Hematopoietic multipotent progenitor cell treated with erythropoietin and hydrocortisone succinate and interleukin-3 and kit ligand, for 8 days (in vitro differentiated cells): Measurements from ENCODE around the gene HMGA1.
"Not testable (repeated sequence)": the region's sequence is repeated elsewhere in the genome, so short reads cannot be mapped to it uniquely, and the experiment has no call there.

Experiments
- DNase-seq: peaks from one replicate; pipeline ENCODE4 v3.0.0-alpha.2; 2015

The HMGA1 gene

DNA sequence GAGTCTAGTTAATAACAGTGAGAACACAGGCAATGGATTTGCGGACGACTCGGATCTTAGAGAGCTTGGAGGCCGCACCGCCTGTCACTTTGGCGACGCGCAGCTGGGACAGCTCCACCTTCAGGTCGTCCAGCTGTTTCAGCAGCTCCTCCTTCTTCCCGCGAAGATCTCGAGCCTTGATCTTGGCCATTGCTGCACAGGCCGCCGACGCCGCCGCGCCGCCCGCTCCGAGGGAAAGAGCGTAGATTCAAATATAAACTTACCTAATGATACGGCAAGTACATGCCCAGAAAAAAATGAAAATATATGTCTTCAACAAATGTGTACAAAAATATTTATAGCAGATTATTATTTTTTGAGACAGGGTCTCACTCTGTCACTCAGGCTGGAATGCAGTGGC, 26.8 kb downstream of the HMGA1 start:
- not testable (repeated sequence) for DNase-seq

DNA sequence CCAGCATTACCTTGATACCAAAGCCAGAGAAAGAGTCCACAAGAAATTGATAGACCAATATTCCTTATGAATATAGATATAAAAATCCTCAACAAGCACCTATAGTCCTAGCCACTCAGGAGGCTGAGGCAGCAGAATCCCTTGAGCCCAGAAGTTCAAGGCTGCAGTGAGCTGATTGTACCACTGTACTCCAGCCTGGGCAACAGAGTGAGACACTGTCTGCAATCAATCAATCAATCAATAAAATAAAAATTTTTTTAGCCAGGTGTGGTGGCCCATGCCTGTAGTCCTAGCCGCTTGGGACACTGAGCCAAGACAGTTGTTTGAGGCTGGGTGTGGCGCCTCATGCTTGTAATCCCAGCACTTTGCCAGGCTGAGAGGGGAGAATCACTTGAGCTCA, 31.1 kb downstream of the HMGA1 start:
- no peak for DNase-seq

DNA sequence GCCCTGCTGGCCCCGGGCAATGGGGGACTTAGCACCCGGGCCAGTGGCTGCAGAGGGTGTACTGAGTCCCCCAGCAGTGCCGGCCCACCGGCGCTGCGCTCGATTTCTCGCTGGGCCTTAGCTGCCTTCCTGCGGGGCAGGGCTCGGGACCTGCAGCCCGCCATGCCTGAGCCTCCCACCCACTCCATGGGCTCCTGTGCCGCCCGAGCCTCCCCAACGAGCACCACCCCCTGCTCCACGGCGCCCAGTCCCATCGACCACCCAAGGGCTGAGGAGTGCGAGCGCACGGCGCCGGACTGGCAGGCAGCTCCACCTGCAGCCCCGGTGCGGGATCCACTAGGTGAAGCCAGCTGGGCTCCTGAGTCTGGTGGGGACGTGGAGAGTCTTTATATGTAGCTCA, 32.5 kb downstream of the HMGA1 start:
- not testable (repeated sequence) for DNase-seq

DNA sequence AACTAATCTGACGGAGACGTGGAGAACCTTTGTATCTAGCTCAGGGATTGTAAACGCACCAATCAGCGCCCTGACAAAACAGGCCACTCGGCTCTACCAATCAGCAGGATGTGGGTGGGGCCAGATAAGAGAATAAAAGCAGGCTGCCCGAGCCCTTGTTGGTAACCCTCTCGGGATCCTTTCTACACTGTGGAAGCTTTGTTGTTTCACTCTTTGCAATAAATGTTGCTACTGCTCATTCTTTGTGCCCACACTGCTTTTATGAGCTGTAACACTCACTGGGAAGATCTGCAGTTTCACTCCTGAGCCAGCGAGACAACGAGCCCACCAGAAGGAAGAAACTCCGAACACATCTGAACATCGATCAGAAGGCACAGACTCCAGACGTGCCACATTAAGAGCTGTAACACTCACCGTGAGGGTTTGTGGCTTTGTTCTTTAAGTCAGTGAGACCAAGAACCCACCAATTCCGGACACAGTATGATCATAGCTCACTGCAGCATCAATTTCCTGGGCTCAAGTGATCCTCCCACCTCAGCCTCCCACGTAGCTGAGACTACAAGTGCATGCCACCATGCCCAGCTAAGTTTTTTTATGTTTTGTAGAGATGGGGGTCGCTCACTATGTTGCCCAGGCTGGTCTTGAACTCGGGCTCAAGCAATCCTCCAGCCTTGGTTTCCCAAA, 33.1 kb downstream of the HMGA1 start:
- not testable (repeated sequence) for DNase-seq

DNA sequence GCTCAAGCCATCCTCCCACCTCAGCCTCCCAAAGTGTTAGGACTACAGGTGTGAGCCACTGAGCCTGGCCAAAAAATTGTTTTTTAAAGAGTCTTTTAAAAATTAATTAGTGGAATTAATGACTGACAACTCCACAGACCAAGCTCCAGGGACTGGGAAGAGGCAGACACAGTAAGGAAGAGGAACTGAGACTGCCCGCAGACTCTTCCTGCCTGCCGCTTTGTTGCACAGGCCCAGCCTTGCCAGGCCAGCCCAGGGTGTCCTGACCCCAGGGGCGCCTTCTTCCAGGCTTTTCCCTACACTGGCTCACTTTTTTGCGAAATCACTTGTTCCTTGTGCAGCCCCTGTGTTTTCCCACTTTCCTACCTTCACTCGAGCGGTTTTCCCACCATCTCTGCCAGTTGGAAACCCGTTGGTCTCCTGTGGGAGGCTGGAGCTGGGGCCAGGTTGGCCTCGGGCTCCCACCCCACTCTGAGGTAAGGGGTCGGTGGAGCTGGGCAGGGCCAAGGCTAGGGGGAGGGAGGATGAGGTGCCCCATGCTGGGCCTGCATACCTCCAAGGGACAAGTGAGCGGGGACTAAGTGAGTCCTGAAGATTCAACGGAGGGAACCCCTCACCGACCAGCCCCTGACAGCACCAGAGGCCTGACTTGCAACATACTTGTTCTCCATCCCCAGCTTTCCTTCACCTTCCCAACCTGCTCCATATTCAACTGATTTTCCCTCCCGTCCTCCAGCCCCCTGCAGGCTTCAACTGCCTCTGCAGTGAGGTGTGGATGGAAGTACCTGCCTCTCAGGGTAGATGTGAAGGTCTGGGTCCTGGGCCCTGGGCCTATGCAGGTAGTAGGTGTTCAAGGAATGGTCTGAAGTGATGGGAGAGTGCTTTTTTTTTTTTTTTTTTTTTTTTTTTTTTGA, 35.6 kb downstream of the HMGA1 start:
- DNase-seq = no peak

DNA sequence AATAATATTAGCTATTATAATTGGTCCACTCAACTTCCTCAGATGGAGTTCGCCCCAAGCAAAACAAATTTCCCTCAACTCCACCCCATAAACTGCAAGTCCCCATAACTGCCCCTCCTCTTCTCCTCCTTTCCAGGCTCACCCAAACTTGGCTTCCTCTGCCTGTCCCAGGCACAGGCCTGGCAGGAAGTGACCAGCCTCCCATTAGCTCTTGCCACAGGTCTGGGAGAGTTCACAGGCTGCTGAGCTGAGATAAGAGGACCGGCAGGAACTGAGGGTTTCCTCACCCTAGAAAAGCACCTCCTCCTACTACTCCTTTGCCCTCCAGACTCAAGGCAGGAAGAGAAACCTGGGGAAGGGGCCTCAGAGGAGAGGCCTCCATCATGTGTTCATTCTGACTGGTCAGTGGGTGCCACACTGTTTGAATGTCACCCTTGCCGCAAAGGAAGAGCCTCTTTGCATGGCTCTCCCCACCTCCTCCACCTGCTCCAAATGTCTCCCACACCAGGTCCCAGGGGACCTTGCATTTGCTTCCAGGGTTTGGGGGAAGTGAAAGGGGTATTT, 36.7 kb downstream of the HMGA1 start:
- DNase-seq = peak; percentile 96

DNA sequence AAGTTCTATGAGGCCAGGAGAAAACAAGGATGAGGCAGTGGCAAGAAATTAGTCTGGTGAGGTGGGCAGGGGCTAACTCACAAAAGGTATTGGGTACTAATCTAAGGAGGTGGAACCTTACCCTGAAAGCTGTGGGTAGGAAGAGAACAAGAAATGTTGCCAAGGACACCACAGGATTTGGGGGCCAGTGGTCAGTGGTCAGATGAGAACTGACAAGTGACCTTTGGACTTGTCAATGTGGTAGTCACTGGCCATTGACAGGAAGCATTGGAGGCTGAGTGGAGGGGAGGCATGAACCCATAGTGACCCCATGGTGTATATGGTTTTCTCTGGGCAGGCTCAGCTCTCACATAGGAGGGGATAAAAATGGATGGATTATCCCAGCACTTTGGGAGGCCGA, 37.5 kb downstream of the HMGA1 start:
- no peak for DNase-seq

DNA sequence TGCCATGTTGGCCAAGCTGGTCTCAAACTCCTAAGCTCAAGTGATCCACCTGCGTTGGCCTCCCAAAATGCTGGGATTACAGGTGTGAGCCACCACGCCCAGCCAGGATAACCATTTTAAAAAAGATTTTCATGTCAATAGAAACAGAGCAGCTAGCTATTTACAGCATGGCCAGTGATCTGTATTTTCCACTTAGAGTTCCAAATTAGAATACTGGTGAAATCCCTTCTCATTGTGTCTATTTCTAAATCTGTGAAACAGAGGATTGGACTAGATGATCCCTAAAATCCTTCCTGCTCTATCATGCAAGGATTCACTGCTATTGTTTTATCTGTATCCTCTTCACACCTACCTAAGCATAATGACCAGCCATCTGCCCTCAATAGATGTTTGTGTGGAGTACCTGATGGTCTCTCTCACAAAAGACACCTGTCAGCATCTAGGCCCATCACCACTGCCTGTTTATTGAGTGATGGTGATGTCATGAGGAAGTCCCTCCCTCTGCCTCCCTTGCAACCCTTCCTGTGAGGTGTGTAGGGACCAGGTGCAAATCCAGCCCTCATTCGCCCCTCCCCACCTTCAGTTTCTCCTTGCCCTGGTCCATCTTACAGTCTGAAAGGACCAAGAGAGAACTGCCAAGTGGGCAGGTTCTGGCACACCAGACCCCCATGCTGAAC, 38.6 kb downstream of the HMGA1 start:
- DNase-seq = no peak

DNA sequence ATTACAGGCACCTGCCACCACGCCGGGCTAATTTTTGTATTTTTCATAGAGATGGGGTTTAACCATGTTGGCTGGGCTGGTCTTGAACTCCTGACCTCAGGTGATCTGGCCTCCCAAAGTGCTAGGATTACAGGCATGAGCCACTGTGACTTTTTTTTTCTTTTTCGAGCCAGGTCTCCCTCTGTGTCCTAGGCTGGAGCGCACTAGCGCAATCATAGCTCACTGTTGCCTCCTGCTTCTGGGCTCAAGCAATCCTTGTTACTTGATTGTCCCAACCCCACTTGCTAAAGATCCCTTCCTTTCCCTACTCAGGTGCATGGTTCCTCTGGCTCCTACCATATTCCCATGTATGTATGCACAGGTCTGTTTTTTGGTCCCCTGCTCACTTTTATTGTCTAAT, 39.5 kb downstream of the HMGA1 start:
- no peak for DNase-seq

DNA sequence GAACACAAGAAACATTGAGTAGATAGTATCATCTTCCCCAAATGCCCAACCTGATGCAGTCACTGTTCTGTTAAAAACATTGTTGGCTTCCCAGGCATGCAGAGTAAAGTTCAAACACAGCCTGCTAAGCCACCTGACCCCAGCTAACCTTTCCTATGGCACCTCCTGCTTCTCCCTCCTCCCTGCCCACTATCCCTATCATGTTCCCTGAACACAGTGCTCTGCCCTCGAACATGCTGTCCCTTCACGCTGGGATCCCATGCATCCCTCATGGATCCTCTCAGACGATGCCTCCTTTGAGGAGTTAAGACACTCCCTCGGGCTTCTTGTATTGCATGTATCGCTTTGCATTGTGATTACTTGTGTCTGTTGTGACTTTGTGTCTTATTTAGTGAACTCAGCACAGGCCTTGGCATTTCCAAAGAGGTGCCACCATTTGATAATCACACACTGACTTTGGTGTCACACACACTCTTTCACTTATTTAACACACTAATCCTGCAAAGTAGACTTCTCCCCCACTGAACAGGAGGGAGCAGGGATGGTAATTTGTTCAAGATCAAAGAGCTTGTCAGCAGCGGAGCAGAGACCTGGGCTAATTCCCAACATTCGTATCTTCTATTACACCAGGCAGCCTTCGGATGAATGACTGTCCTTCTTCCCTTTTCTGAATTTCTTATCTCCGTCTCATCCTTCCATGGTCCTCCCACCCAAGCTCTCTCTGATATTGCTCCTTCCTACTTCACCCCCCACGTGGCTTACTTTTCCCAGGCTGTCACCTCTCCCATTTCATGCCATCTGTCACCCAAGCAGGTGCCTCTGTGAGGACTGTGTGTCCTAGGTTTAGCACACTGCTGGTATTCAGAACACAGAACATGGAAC, 40.4 kb downstream of the HMGA1 start:
- no peak for DNase-seq

DNA sequence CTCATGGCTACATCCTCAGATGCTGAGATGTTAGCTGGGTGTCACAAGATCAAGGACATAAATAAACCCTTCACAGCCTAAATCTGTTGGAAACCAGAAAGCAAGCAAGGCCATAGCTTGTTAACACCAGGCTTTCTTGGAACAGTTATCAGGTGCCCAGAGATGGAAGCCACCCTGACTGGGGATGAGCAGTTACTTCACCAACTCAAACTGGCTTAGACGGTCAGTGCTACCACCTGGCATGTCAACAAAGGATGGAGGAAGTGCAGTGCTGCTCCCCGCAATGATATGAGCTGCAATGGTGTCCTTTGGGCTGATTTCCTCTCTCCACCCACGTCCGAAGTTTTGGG, 41.1 kb downstream of the HMGA1 start:
- no peak for DNase-seq

DNA sequence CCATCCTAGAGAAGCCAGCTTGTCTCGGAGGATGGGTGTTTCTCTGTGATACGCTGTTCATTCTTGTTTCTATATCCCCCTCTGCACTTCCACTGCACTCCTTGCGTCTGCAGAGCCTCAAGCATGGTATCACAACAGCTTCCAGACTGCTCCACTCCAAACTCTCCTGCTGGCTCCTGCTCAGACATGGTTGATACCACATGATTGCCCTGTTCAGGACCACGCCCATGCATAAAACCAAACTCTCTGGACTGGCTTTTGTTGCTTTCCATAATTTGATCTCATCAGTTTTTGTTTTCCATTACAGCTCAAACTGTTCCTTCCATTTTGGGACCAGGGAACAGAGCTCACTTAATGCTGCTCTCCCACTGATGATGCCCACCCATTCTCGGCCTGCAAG, 42.2 kb downstream of the HMGA1 start:
- no peak for DNase-seq

DNA sequence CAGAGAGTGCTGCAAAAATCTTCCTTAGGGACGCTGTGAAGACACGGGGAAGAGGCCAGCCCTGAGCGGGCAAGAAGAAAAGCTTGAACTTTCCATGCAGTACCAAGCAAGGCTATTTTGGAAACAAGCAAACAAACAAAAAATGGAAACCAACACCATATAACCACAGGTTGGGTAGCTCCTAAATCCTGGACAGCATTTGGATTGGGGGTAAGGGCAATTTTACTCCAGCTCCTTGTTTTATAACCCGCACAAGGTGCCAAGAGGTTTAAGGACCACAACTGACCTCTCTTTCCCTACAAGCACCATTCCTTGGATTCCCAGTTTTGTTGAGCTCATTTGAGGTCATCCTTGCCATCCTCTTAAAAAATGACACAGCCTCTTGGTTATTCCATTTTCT, 43.5 kb downstream of the HMGA1 start:
- no peak for DNase-seq

DNA sequence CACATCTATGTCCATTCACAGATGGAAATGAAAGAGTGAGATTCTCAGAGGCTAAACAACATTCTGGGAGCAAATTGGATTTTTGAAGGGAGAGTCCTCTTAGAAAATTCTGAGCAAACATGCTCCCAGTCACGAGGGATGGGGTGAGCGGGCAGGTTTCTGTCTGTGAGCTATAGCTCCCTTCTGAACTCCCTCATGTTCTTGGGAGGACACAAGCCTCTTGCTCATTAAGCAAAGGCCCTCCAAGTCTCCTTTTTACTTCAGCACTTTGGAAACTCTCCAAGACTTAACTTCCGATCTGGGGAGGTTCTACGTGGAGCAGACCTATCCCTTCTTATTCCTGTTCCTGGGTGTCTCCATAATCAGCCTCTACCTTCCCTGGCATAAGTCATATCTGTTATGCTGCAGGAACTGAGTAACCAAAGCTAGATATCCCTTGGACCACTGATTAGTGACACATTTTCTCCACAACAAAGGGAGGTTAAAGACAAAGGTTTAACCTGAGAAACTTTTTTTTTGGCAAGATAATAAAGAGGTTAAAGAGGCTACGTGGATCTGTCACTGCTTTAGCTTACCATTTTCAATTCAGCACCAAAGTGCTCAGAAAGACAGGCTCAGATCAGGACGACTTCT, 45.1 kb downstream of the HMGA1 start:
- DNase-seq = peak; percentile 83

DNA sequence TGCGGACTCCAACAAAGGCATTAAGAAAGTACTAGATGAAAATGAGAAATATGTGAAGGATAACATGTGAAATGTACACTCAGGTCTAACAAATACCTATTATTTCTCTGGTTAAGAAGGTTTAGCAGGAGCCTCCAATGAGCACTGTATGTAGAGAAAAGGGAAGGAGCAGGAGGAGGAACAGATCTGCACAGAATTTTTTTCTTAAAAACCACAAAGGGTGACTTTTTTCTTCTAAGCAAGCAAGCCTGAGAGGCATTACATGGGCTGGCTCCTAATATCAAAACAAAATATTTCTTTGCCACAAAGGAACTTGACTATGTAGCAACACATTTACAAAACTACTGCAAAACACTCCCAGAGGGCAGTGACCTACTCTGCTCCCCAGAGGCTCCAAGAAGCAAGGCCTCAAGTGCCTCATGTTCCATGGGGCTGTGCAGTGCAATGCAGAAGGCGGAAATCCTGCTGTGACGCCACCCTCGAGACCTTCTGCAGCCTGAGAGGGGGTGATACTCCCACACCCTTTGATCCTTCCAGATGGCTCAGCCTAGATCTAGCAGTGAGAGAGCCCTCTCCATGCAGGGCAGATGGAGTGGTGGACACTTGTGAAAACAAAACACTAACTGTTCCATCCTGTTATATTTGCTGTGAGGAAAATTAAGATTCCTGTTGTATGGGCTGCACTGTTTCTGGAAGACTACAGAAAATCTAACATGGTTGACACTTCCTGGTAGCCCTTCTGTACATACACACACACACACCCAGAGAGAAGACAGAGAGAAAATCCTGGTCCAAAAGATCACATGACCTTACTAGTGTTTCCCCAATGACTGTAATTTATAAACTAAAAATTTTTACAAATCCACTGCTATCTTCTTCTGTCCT, 48.1 kb downstream of the HMGA1 start:
- peak; percentile 72 for DNase-seq

DNA sequence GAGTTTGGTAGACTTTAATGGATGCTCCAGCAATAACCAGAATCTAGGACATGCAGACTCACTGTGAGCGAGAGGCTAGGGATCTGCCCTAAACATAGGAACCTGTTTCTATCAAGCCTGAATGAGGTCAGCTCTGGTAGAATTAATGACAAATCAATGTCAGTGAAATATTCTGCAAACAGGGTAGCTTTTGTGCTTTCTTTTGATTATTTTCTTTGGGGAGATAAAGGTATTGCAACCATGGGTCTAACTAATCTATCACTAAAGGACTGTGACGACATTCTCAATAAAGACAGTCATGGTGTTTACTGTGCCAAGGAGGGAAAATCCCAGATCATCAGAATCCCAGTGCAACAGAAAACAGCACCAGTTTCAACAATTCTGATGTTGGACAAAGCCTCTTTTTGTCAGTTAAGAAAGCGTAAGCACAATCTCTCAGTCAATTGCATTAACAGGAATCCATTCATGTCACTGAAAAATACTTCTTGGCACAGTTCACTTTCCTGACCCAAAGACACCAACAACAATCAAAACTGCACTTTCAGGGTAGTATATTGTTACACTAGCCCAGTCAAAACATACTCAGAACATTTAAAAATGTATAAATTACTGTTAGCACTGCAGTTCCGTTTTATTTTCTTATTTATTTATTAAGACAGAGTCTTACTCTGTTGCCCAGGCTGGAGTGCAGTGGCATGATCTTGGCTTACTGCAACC, 48.9 kb downstream of the HMGA1 start:
- DNase-seq = no peak

DNA sequence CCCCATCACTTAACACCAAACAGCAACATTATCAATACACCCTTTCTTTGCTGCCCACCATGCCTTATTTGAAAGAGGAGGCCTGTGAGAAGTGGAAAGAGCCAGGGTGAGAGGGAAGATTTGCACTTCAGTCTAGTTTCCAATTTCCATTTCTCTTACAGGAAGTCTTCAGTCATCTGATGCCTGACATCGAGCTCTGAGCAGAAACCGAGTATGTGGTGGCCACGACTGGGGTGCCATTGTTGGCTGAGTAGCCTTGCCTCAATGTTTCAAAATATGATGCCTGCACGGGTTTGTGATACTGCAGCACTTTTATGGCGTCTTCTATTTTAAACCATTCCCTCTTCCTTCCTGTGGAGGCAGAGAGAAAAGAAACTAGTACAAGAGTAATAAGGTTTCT, 51.9 kb downstream of the HMGA1 start:
- DNase-seq = no peak

DNA sequence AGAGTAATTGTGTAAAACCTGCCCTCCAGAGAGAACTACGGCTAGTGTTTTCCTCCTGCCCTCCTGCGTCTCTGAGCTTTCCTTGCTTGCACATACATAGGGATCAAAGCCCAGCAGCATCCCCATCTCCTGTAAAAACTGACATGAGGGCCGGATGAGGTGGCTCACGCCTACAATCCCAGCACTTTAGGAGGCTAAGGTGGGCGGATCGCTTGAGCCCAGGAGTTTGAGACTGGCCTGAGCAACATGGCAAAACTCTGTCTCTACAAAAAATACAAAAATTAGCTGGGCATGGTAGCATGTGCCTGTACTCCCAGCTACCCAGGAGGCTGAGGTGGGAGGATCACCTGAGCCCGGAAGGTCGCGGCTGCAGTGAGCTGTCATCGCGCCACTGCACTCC, 52.5 kb downstream of the HMGA1 start:
- DNase-seq = no peak

DNA sequence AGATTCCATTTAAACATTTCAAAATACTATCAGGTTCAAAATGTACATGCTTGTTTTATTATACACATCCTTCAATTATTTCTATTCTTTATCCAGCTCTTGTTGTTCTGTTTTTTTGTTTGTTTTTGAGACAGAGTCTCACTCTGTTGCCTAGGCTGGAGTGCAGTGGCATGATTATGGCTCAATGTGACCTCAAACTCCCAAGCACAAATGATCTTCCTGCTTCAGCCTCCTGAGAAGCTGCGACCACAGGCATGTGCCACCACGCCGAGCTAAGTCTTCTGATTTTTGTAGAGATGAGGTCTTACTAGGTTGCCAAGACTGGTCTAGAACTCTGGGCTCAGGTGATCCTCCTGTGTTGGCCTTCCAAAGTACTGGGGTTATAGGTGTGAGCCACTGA, 56.3 kb downstream of the HMGA1 start:
- no peak for DNase-seq

DNA sequence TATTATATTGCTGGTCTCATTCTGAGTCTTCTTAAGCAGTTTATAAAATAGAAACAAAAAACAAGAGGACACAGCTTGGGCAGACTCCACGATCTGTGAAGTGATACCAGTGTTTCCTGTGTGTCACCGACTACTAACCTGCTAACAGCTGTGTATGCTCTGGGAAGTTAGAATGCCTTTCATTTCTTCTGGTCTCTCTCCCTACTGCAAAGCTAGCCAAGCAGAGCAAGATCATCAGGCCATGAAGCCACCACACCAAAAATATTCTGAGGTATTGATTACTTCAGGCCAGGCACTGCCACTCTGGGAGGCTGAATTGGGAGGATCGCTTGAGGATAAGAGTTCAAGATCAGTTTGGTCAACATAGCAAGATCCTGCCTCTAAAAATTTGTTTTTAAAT, 59.0 kb downstream of the HMGA1 start:
- DNase-seq = no peak
